Kidney epithelial cell (primary cell): ENCODE data around the gene PRR5. TPM values are rescaled to one million over a fixed set of nuclear protein-coding genes. Genes with fewer than 3 reads are reported as not detected.

ENCODE experiments used
- DNase-seq: peaks from one replicate; pipeline ENCODE4 v3.0.0-alpha.2; 2010; ENCODE audit warnings: low read depth
- H3K27me3 ChIP-seq: 2 replicates; pipeline ENCODE4 v1.6.0; 2011; ENCODE audit warnings: low read length; ENCODE audit not compliant: control insufficient read depth, insufficient read depth
- H3K36me3 ChIP-seq: 2 replicates; pipeline ENCODE4 v1.5.1; 2011; ENCODE audit warnings: low read length; ENCODE audit not compliant: control insufficient read depth, insufficient read depth
- H3K4me3 ChIP-seq: 2 replicates; pipeline ENCODE4 v1.5.1; 2011; ENCODE audit warnings: low read depth, mild to moderate bottlenecking, control low read depth, low read length
- CTCF ChIP-seq: IDR thresholded peaks from 2 replicates; pipeline ENCODE4 v1.5.1; 2011; ENCODE audit warnings: mild to moderate bottlenecking, moderate library complexity, low read length, control low read depth, inconsistent platforms; ENCODE audit not compliant: insufficient read depth, poor library complexity, severe bottlenecking
- total RNA-seq: library from RNA; depleted of rRNA; stranded (reverse); fragments of >200 nt; gene quantifications from 2 replicates; pipeline ENCODE4 v1.2.3, GENCODE V29; 2015

Gene PRR5
- total RNA-seq, 1 donor from 2014 or later: 14.3 TPM

GRCh38 chr22:44726439-44726838, 24.4 kb downstream of the PRR5 start:
- no peak for TF ChIP-seq CTCF
- H3K4me3 ChIP-seq: no peak overlapping the region
- H3K27me3 ChIP-seq: no peaks in the 10 kb centered on the region
- H3K36me3 ChIP-seq: no peaks in the 10 kb centered on the region
- no peak for DNase-seq

GRCh38 chr22:44727148-44727547, 25.1 kb downstream of the PRR5 start:
- Histone ChIP-seq H3K36me3 (no peaks in the 10 kb centered on the region), H3K27me3 (no peaks in the 10 kb centered on the region), H3K4me3 (no peak overlapping the region)
- TF ChIP-seq CTCF: no peak
- no peak for DNase-seq

GRCh38 chr22:44727709-44728108, 25.7 kb downstream of the PRR5 start:
- TF ChIP-seq CTCF: no peak
- DNase-seq: no peak
- H3K4me3 ChIP-seq: no peak overlapping the region
- H3K36me3 ChIP-seq: no peaks in the 10 kb centered on the region
- H3K27me3 ChIP-seq: no peaks in the 10 kb centered on the region

GRCh38 chr22:44728761-44729324, 26.8 kb downstream of the PRR5 start:
- no peak for TF ChIP-seq CTCF
- H3K36me3 ChIP-seq: no peaks in the 10 kb centered on the region
- no peaks in the 10 kb centered on the region for H3K27me3 ChIP-seq
- no peak for DNase-seq
- H3K4me3 ChIP-seq: no peak overlapping the region

- no peak for DNase-seq
- no peak overlapping the region for H3K4me3 ChIP-seq
- H3K27me3 ChIP-seq: no peaks in the 10 kb centered on the region
- no peaks in the 10 kb centered on the region for H3K36me3 ChIP-seq
- peak; percentile 2 for TF ChIP-seq CTCF
Observed at GRCh38 chr22:44729391-44730021, 27.5 kb downstream of the PRR5 start.

GRCh38 chr22:44730022-44730393, 28.0 kb downstream of the PRR5 start:
- no peak for DNase-seq
- no peaks in the 10 kb centered on the region for H3K27me3 ChIP-seq
- no peak for TF ChIP-seq CTCF
- H3K4me3 ChIP-seq: no peak overlapping the region
- no peaks in the 10 kb centered on the region for H3K36me3 ChIP-seq
